Skeletal muscle tissue (tissue), 4 donors: ENCODE data around the gene SH3BGRL2. TPM values are rescaled to one million over a fixed set of nuclear protein-coding genes. Genes with fewer than 3 reads are reported as not detected.
"Not testable (repeated sequence)": the region's sequence is repeated elsewhere in the genome, so short reads cannot be mapped to it uniquely, and the experiment has no call there.

ENCODE experiments used
- H3K27ac ChIP-seq: one replicate; pipeline ENCODE4 v1.7.0; 2013; ENCODE audit warnings: mild to moderate bottlenecking, low read depth, low read length, inconsistent platforms
- H3K27me3 ChIP-seq, 3 donors: one replicate each; pipeline ENCODE4 v1.7.0; 2013; ENCODE audit warnings: low read length in 3 of 3; ENCODE audit not compliant: control insufficient read depth in 3 of 3, insufficient read depth in 3 of 3
- H3K36me3 ChIP-seq, 3 donors: one replicate each; pipeline ENCODE4 v1.7.0; 2013; ENCODE audit warnings: low read length in 3 of 3; ENCODE audit not compliant: control insufficient read depth in 3 of 3, insufficient read depth in 3 of 3
- H3K4me1 ChIP-seq, 3 donors: one replicate each; pipeline ENCODE4 v1.7.0; 2013; ENCODE audit warnings: low read length in 3 of 3, mild to moderate bottlenecking in 3 of 3; ENCODE audit not compliant: control insufficient read depth in 3 of 3, insufficient read depth in 3 of 3
- H3K4me3 ChIP-seq, 3 donors: one replicate each; pipeline ENCODE4 v1.7.0; 2013; ENCODE audit warnings: low read length in 3 of 3
- H3K9ac ChIP-seq, 3 donors: one replicate each; pipeline ENCODE4 v1.7.0; 2013; ENCODE audit warnings: low read length in 3 of 3, mild to moderate bottlenecking in 3 of 3, moderate library complexity in 2 of 3, low read depth in 1 of 3
- H3K9me3 ChIP-seq, 3 donors: one replicate each; pipeline ENCODE4 v1.7.0; 2013; ENCODE audit warnings: low read length in 3 of 3; ENCODE audit not compliant: control insufficient read depth in 3 of 3
- total RNA-seq: library from RNA; depleted of rRNA; stranded (reverse); fragments of >200 nt; gene quantifications from one replicate; pipeline ENCODE4 v1.2.3, GENCODE V29; 2014
- donor health status: Osteomylitis.

Gene SH3BGRL2
- total RNA-seq, 1 donor from 2014 or later = 4.7 TPM

DNA sequence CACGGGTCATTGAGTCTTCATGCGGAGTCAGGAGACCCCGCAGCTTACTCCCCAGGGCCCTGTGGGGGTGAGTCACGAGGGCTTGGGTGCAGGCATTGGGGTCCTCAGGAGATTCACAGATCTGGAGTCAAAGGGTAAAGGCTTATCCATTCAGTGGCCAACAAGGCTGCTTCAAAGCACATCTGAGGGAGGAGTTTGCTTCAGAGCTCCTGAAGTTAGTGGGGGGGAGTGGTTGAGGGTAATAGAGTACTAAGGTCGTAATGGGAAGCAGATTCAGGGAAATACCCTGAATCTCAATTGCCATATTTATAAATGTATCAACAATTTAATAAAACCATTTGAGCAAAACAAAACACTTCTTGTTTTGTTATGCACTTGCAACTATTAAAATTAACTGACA lies 37.3 kb downstream of the SH3BGRL2 start:
- Histone ChIP-seq H3K27me3 (no peaks in the 10 kb centered on the region), H3K4me3 (no peak overlapping the region), H3K36me3 (no peaks in the 10 kb centered on the region), H3K27ac (no peak overlapping the region), H3K4me1 (peaks cover 2 to 9% (median 7%) of the 10 kb centered on the region in 3 donors), H3K9me3 (no peaks in the 10 kb centered on the region), H3K9ac (no peak overlapping the region)

DNA sequence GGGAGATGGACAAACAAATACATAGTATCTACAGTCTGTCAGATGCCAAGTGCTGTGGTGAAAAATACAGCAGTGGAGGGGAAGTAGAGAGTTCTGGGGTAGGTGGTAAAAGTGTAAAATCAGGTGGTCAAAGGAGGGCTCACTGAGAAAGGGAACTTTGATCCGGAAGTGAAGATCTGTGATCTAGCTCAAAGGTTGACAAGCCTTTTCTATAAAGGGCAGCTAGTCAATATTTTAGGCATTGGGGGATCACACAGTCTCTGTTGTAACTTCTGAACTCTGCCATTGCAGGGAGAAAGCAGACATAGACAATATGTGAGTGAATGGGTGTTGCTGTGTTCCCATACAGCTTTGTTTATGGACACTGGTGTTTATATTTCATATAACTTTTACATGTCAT lies 38.6 kb downstream of the SH3BGRL2 start:
- no peak overlapping the region for H3K27ac ChIP-seq

DNA sequence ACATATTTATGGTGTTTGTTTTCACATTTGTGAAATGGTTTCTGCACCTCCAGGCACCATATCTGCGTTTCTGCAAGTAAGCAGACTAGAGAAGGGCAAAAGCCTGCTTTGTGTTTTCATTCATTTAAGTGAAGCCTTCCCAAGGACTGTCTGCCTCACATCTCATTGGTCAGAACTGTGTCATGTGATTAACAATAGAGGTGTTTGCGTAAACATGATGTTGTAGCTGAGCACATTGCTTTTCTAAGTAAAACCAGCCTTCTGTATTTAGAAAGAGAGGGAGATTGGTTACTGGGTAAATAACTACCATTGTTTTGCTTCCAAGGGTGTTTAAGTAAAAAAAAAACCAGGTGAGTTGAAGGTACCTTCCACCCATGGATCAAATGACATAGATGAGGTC lies 39.7 kb downstream of the SH3BGRL2 start:
- Histone ChIP-seq H3K36me3 (peaks cover 0 to 8% (median 4%) of the 10 kb centered on the region in 3 donors), H3K9ac (no peak overlapping the region), H3K4me1 (peaks cover 2 to 9% (median 7%) of the 10 kb centered on the region in 3 donors), H3K4me3 (no peak overlapping the region), H3K27ac (no peak overlapping the region), H3K27me3 (no peaks in the 10 kb centered on the region), H3K9me3 (no peaks in the 10 kb centered on the region)

More for the DNA sequence above, 38.6 kb downstream of the SH3BGRL2 start:
- Histone ChIP-seq H3K9ac (no peak overlapping the region), H3K4me3 (no peak overlapping the region), H3K4me1 (peaks cover 2 to 9% (median 7%) of the 10 kb centered on the region in 3 donors), H3K9me3 (no peaks in the 10 kb centered on the region), H3K36me3 (peaks cover 0 to 8% (median 4%) of the 10 kb centered on the region in 3 donors), H3K27me3 (no peaks in the 10 kb centered on the region)

DNA sequence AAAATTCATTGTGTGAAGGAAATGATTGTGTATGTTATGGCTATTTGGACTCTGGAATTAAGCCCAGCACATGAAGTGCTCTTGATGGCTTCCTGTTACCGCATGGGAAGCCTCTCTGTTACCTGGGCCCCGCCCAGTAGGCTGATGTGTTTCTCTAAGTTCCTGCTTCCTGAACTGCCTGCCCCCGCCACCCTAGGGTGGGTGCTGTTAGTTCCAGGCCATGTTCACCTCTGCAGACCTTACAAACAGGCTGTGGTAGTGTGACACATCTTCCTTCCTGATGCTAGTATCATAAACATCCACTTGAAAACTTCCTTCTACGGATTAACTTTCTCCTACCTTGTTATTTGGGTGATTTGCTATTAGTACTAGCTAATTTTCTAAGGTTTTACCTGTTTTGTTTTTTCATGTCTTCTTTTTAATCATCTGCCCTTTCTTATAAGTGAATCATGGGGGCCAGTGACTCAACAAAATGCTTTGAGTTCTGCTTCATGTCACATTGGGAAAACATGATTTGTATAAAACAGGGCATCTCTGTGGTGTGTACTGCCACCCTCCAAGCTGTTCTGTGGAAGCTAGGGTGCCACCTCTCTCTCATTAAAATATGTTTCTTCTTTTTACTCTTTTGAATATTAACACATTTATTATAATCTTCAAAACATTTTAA lies 40.6 kb downstream of the SH3BGRL2 start:
- Histone ChIP-seq H3K36me3 (peaks cover 0 to 8% (median 4%) of the 10 kb centered on the region in 3 donors), H3K4me3 (no peak overlapping the region), H3K27me3 (no peaks in the 10 kb centered on the region), H3K9me3 (no peaks in the 10 kb centered on the region), H3K9ac (no peak overlapping the region), H3K27ac (no peak overlapping the region), H3K4me1 (peaks cover 2 to 7% (median 5%) of the 10 kb centered on the region in 3 donors)

DNA sequence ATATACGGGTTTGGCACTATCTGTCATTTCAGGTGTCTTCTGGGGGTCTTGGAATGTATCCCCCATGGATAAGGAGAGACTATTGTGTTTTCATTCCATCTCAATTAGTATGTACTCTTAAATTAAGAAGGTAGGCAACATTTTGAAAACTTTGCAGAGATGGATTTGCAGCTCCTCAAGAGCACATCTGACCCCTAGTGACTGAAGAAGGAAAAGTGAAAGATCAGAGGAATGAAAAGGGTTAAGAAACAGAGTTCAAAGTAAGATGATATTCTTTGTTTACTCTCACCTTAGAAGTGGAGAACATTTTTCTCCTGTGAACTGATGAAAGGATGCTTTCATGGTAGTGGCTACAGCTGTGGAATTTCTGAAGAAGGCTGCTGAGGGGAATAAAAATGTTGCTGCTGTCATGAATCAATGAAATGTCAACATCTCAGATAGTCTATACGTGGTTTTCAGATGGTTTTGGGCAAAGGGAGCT lies 41.5 kb downstream of the SH3BGRL2 start:
- Histone ChIP-seq H3K9me3 (no peaks in the 10 kb centered on the region), H3K36me3 (peaks cover 0 to 8% (median 4%) of the 10 kb centered on the region in 3 donors), H3K9ac (no peak overlapping the region), H3K27me3 (no peaks in the 10 kb centered on the region), H3K27ac (no peak overlapping the region), H3K4me1 (peaks cover 2 to 11% (median 5%) of the 10 kb centered on the region in 3 donors), H3K4me3 (no peak overlapping the region)

DNA sequence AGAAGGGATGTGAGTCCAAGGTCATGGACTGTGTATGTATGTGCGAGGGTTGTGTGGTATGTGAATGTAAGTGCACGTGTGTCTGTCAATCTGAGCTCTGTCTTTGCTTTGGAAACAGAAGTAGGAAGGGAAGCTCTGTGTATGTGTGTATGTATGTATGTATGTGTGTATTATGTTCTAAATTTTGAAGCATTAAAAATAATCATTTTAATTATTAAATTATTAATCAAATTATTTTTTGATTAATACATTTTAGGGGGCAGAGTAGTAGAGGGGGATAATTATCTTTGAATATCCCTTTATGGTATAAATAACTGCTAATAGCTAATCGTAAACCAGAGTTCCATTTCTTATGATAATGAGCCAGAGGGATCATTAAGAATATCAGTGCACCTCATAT lies 42.8 kb downstream of the SH3BGRL2 start:
- Histone ChIP-seq H3K27ac (no peak overlapping the region), H3K9me3 (no peaks in the 10 kb centered on the region), H3K4me1 (peaks cover 0 to 8% (median 5%) of the 10 kb centered on the region in 3 donors)

DNA sequence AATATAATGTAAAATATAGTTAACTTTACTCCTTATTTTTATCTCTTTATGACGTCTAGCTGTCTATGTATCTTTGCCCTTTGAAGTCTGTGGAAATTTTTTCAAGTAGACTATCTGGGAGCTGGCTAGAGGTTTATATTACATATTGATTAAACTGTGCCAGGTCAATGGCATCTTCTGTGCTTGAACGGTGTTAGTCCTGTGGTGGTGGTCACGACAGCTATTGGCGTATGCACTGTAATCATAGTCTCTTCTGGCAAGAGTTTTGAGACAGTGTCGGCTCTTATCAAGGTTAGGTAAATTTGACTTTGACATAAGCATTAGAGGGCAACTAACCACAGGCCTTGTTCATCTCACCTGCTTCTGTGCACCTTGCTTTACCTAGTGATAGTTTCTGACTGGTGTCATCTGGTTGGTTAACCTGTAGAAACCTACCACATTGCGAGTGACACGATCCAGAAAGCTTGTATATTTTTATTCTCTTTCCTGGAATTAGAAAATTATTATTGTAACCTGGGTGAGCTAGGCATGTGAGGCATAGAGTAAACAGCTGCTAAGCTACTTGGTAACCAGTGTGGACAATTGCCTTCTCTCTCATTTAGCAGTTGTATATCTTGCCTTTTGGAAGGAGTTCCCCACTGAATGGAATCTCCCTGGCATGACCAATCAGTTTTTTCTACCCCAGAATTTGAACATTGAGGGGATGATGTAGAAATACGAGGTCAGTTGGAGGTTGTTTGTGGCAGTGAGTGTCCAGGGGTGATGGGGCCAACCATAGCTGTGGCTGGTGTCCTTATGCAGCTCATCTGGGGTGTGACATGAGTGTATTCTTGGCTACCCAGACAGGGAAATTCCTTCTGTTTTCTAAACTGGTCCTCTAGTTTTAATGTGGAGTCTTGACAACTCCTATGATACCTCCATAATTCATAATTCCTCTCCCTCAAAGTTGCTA lies 45.9 kb downstream of the SH3BGRL2 start:
- H3K27ac ChIP-seq = no peak overlapping the region
- peaks cover 0 to 4% (median 0%) of the 10 kb centered on the region in 3 donors for H3K4me1 ChIP-seq
- no peaks in the 10 kb centered on the region for H3K27me3 ChIP-seq
- no peak overlapping the region for H3K9ac ChIP-seq
- H3K36me3 ChIP-seq = peaks cover 0 to 8% (median 4%) of the 10 kb centered on the region in 3 donors
- no peak overlapping the region for H3K4me3 ChIP-seq
- H3K9me3 ChIP-seq = no peaks in the 10 kb centered on the region

More for the DNA sequence above, 42.8 kb downstream of the SH3BGRL2 start:
- Histone ChIP-seq H3K4me3 (no peak overlapping the region), H3K36me3 (peaks cover 0 to 8% (median 4%) of the 10 kb centered on the region in 3 donors), H3K9ac (no peak overlapping the region), H3K27me3 (no peaks in the 10 kb centered on the region)

DNA sequence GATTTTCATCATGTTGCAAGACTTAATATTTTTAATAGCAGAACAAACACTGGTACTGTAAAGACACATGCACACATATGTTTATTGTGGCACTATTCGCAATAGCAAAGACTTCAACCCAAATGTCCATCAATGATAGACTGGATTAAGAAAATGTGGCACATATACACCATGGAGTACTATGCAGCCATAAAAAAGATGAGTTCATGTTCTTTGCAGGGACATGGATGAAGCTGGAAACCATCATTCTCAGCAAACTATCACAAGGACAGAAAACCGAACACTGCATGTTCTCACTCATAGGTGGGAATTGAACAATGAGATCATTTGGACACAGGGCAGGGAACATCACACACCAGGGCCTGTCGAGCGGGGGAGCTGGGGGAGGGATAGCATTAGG lies 51.6 kb downstream of the SH3BGRL2 start:
- H3K27ac ChIP-seq, H3K4me3 ChIP-seq, H3K27me3 ChIP-seq, H3K36me3 ChIP-seq, H3K4me1 ChIP-seq, H3K9me3 ChIP-seq, H3K9ac ChIP-seq: not testable (repeated sequence)

DNA sequence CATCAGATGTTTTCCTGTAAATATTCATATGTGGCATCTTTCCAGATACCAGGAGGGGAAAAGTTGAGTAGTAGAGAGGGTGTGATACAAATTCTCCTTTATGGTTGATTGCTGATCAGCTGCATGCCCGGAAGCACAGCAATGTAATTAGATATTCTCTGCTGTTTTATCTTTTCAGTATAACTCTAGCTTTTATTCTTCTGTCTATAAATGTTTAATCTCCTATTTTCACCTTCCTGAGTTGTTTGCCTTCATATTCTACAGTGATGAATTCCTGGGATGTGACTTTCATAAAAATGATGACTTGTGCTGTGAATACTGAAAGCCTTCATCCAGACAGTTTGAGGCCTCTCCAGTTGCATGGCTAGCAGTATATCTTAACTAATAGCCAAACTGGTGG lies 53.7 kb downstream of the SH3BGRL2 start:
- Histone ChIP-seq H3K27ac (no peak overlapping the region), H3K9ac (no peak overlapping the region)

More for the DNA sequence above, 53.7 kb downstream of the SH3BGRL2 start:
- Histone ChIP-seq H3K4me3 (no peak overlapping the region), H3K9me3 (no peaks in the 10 kb centered on the region), H3K4me1 (peaks cover 0 to 3% (median 2%) of the 10 kb centered on the region in 3 donors), H3K36me3 (no peaks in the 10 kb centered on the region), H3K27me3 (no peaks in the 10 kb centered on the region)
